PFSK-1 (cell line): ENCODE results near the gene HSPB9.

Source experiments
- FOXP2 ChIP-seq: optimal IDR thresholded peaks from 2 replicates; pipeline ENCODE3; 2011; ENCODE audit warnings: borderline replicate concordance, control low read depth, inconsistent platforms; ENCODE audit not compliant: insufficient read depth; ENCODE audit errors: extremely low read length, extremely low read depth
- POLR2AphosphoS5 ChIP-seq: IDR thresholded peaks from 2 replicates; pipeline ENCODE4 v1.6.1; 2012; ENCODE audit warnings: low read depth, mild to moderate bottlenecking, control low read depth, low read length, moderate library complexity
- REST ChIP-seq, 2 experiments: IDR thresholded peaks; 2 replicates each; pipeline versions ENCODE4 v1.6.1 to v1.8.0; 2011 to 2012; ENCODE audit warnings: low read depth in 2 of 2, low read length in 2 of 2, control low read depth in 1 of 2, inconsistent platforms in 1 of 2, mild to moderate bottlenecking in 1 of 2, moderate library complexity in 1 of 2; ENCODE audit not compliant: insufficient read depth in 1 of 2
- SIN3A ChIP-seq: IDR thresholded peaks from 2 replicates; pipeline ENCODE4 v1.6.1; 2012; ENCODE audit warnings: mild to moderate bottlenecking, low read length, moderate library complexity, borderline replicate concordance; ENCODE audit not compliant: insufficient read depth
- TAF1 ChIP-seq: IDR thresholded peaks from 2 replicates; pipeline ENCODE4 v1.6.1; 2012; ENCODE audit warnings: low read length, control low read depth, borderline replicate concordance; ENCODE audit not compliant: insufficient read depth

HSPB9 gene

GRCh38 chr17:42111871-42112551 is 10.6 kb upstream of the HSPB9 start:
- no peak for TF ChIP-seq REST (IDR thresholded peaks at IDR 0.05; ENCODE audit: insufficient read depth in 1 of 2, low read depth in 2 of 2, low read length in 2 of 2)
- no peak for TF ChIP-seq FOXP2
- no peak for TF ChIP-seq TAF1
- no peak for TF ChIP-seq SIN3A
- no peak for TF ChIP-seq POLR2AphosphoS5

- TF ChIP-seq POLR2AphosphoS5: peak; percentile 47; the same call in 1 of the 2 replicates
- no peak for TF ChIP-seq TAF1
- peak; percentile 31; the same call in 1 of the 2 replicates for TF ChIP-seq SIN3A
- TF ChIP-seq REST (IDR thresholded peaks at IDR 0.05; ENCODE audit: insufficient read depth in 1 of 2, low read depth in 2 of 2, low read length in 2 of 2): no peak
- TF ChIP-seq FOXP2: no peak
Observed at GRCh38 chr17:42112552-42113176, 9.9 kb upstream of the HSPB9 start, which contains the start of gene DHX58. TSS of gene DHX58 (minus strand) at chr17:42112714. CDS start at chr17:42111892, 822 bp downstream.

GRCh38 chr17:42113293-42114069 is 9.1 kb upstream of the HSPB9 start:
- TF ChIP-seq REST (IDR thresholded peaks at IDR 0.05; ENCODE audit: insufficient read depth in 1 of 2, low read depth in 2 of 2, low read length in 2 of 2) (no peak), TAF1 (no peak), POLR2AphosphoS5 (no peak), SIN3A (no peak), FOXP2 (no peak)

GRCh38 chr17:42114118-42114517 is 8.5 kb upstream of the HSPB9 start:
- TF ChIP-seq TAF1: no peak
- TF ChIP-seq SIN3A: no peak
- no peak for TF ChIP-seq POLR2AphosphoS5
- no peak for TF ChIP-seq FOXP2
- no peak for TF ChIP-seq REST (IDR thresholded peaks at IDR 0.05; ENCODE audit: insufficient read depth in 1 of 2, low read depth in 2 of 2, low read length in 2 of 2)
